ENCODE results near the gene MAPK1.
A peak's percentile ranks its signal among the peaks of the same experiment; 100 is the strongest.

Gene MAPK1

GRCh38 chr22:21739828-21740377 lies 127.5 kb downstream of the MAPK1 start:
- H3K4me3 ChIP-seq (ENCODE audit: low read depth, low read length), result no peak overlapping the region
- in situ Hi-C loops (cut with HindIII; ENCODE audit: low sequenced_read_pairs), result no loop called here

DNA sequence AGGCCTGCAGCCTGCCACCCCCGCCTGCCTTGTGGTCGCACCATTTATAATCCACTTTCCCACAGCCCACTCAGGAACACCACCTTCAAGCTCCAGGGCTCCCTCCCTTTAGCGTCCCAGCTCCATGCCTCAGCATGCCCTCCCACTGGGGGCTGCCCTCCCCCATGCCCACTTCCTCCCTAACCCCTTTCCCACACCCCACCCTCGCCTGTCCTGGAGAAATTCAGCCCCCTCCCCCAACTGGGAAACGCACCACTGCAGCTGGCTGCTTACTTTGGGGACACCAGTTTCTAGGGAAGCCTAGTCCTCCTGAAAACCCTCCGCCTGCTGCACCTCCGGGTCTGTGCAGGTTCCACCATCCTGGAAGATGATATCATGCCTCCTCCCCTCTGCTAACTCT lies 128.5 kb downstream of the MAPK1 start:
- TF ChIP-seq CTCF (IDR thresholded peaks at IDR 0.05; ENCODE audit: low read depth, low read length, missing control alignments), result no peak
- in situ Hi-C loops (cut with HindIII; ENCODE audit: low sequenced_read_pairs), result no loop called here
- no peak overlapping the region for H3K4me3 ChIP-seq (ENCODE audit: low read depth, low read length)
- DNase-seq (ENCODE audit: low read depth), result no peak

More at GRCh38 chr22:21739828-21740377, 127.5 kb downstream of the MAPK1 start:
- no peak for TF ChIP-seq CTCF (IDR thresholded peaks at IDR 0.05; ENCODE audit: low read depth, low read length, missing control alignments)
- no peak for DNase-seq (ENCODE audit: low read depth)

DNA sequence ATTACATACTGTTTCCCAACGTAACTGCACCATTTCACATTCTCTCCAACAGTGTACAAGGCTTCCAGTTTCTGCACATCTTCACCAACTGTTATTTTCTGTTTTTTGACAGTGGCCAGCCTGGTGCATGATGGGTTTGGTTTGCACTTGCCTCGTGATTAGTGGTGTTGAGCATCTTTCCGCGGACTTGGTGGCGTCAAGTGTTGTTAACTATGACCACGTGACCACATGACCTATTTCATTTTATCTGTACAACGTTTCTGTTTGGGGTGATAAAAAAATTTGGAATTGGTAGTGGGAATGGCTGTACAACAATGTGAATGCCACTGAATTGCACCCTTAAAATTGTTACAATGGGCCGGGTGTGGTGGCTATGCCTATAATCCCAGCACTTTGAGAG lies 129.4 kb downstream of the MAPK1 start:
- no peak for DNase-seq (ENCODE audit: low read depth)
- no peak overlapping the region for H3K4me3 ChIP-seq (ENCODE audit: low read depth, low read length)
- in situ Hi-C loops (cut with HindIII; ENCODE audit: low sequenced_read_pairs), result no loop called here
- TF ChIP-seq CTCF (IDR thresholded peaks at IDR 0.05; ENCODE audit: low read depth, low read length, missing control alignments), result no peak

GRCh38 chr22:21736948-21737347 lies 130.5 kb downstream of the MAPK1 start:
- in situ Hi-C loops (cut with HindIII; ENCODE audit: low sequenced_read_pairs), result no loop called here
- DNase-seq (ENCODE audit: low read depth), result no peak
- H3K4me3 ChIP-seq (ENCODE audit: low read depth, low read length), result no peak overlapping the region
- TF ChIP-seq CTCF (IDR thresholded peaks at IDR 0.05; ENCODE audit: low read depth, low read length, missing control alignments), result no peak

GRCh38 chr22:21736084-21736642 lies 131.3 kb downstream of the MAPK1 start:
- H3K4me3 ChIP-seq (ENCODE audit: low read depth, low read length), result peak overlapping the region; percentile 40
- TF ChIP-seq CTCF (IDR thresholded peaks at IDR 0.05; ENCODE audit: low read depth, low read length, missing control alignments), result no peak
- in situ Hi-C loops (cut with HindIII; ENCODE audit: low sequenced_read_pairs), result no loop called here
- no peak for DNase-seq (ENCODE audit: low read depth)

- TF ChIP-seq CTCF (IDR thresholded peaks at IDR 0.05; ENCODE audit: low read depth, low read length, missing control alignments), result no peak
- peak; percentile 85 for DNase-seq (ENCODE audit: low read depth)
- peak within 1 kb of the TSS; percentile 48 for H3K4me3 ChIP-seq (ENCODE audit: low read depth, low read length)
- in situ Hi-C loops (cut with HindIII; ENCODE audit: low sequenced_read_pairs), result no loop called here
Measured at GRCh38 chr22:21735200-21736083, 132.0 kb downstream of the MAPK1 start, which contains the start of gene YPEL1. YPEL1 (minus strand) TSS chr22:21735794; CDS start chr22:21710744, 25,050 bp downstream.

Data from astrocyte of the cerebellum (primary cell).